ENCODE results near the gene TCTN3.

Gene TCTN3

DNA sequence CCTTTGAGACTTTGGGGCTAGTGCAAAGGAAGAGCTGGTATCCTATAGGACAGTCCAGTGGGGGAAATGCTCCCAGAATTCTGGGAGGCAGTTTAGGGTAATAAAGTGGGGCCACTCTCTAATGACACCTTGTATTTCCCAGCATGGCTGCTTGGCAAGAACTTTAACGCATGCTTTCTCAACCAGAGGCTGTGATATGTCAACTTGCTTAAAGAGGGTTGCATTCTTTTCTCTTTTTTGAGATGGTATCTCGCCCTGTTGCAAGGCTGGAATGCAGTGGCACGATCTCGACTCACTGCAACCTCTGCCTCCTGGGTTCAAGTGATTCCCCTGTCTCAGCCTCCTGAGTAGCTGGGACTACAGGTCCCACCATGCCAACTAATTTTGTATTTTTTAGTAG lies 75.6 kb downstream of the TCTN3 start:
- no peak for DNase-seq

DNA sequence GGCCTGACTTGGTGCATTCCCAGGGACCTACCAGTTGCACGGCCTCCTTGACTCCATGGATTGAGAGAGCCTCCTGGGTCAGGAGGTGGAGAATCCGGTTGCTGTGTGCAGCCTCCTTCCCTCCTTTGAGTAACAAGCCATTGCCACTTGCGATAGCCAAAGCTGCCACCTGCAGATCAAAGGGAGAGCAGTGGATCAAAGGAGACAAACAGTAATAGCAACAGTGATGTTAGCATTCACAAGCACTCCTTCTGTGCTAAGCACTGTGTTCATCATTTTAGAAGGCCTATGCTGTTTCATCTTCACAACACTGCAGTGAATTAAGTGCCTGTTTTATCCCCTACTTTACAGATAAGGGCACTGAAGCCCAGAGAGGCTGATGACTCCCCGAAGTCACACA lies 77.3 kb downstream of the TCTN3 start:
- DNase-seq, result no peak

Measured in cortex of kidney (tissue), 1 donor.